Stimulated activated CD4-positive, alpha-beta T cell treated with anti-CD3 and anti-CD28 coated beads, TNF-alpha, amount 100 ng/mL, for 24 hours (primary cell): Measurements from ENCODE around the gene CPNE1.
"Not testable (repeated sequence)": the region's sequence is repeated elsewhere in the genome, so short reads cannot be mapped to it uniquely, and the experiment has no call there.

Source experiments
- DNase-seq, 3 experiments: peaks; one replicate each; pipeline ENCODE4 v3.0.0-alpha.2; 2020; ENCODE audit warnings: low read depth in 3 of 3

Gene CPNE1

GRCh38 chr20:35698298-35699126 is 33.8 kb upstream of the CPNE1 start:
- no peak for DNase-seq

GRCh38 chr20:35697696-35698297 is 33.1 kb upstream of the CPNE1 start:
- DNase-seq, result no peak

GRCh38 chr20:35695978-35696377 is 31.3 kb upstream of the CPNE1 start:
- no peak for DNase-seq

DNA sequence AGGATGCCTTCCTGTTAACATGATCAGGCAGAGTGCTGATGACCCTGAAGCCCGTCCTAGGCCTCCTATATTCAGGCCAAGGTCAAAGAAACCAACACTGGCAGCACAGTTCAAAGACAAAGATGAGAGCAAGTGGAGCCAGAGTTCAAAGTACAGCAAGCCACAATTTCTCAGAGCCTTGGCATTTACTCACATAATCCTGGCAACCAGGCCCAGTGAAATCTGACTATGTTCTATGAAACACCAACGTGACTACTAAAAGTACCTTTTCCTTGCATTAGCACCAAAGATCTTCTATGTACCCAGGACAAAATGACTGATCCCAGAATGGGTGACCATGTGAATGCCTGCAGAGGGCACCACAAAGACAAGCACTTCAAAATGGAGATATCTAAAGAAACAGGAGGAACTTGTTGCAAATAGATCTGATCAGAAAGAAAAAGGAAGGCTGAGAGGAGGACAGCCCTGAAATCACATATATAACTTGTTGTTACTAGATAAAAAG is 30.6 kb upstream of the CPNE1 start:
- DNase-seq, result no peak

DNA sequence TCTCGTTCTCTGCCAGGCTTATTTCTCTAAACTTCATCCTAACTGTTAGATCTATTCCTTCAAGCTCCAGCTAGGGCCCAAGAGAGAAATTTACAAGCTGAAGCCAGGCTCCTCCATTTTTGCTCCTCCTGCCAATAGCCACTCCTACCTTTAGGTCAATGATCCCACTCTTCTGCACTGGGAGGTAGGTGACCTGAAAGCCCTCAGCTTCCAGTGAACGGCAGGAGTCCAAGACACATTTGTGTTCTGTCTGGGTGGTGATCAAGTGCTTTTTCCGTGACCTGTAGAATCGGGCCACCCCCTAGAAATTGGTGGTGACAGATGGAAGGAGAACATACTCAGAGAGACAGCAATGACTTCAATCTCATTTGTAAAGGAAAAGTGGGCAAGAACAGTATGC is 25.6 kb upstream of the CPNE1 start:
- DNase-seq, result no peak

DNA sequence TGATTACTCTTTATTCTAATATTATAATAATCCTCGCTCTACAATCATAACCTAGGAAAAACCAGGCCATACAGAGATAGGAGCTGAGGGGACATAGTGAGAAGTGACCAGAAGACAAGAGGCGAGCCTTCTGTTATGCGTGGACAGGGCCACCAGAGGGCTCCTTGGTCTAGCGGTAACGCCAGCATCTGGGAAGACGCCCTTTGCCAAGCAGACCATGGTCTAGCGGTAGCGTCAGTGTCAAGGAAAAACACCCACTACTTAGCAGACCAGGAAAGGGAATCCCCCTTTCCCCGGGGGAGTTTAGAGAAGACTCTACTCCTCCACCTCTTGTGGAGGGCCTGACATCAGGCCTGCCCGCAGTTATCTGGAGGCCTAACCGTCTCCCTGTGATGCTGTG is 22.2 kb upstream of the CPNE1 start:
- DNase-seq, result not testable (repeated sequence)

DNA sequence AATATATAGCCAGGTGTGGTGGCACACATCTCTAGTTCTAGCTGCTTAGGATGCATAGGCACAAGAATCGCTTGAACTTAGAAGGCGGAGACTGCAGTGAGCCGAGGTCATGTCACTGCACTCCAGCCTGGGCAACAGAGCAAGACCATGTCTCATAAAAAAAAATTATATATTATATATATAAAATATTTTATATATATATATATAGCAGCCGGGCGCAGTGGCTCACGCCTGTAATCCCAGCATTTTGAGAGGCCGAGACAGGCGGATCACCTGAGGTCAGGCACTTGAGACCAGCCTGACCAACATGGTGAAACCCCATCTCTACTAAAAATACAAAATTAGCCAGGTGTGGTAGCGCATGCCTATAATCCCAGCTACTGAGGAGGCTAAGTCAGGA is 20.7 kb upstream of the CPNE1 start:
- DNase-seq, result not testable (repeated sequence)

- no peak for DNase-seq
Observed at GRCh38 chr20:35681960-35682359, 17.3 kb upstream of the CPNE1 start.

DNA sequence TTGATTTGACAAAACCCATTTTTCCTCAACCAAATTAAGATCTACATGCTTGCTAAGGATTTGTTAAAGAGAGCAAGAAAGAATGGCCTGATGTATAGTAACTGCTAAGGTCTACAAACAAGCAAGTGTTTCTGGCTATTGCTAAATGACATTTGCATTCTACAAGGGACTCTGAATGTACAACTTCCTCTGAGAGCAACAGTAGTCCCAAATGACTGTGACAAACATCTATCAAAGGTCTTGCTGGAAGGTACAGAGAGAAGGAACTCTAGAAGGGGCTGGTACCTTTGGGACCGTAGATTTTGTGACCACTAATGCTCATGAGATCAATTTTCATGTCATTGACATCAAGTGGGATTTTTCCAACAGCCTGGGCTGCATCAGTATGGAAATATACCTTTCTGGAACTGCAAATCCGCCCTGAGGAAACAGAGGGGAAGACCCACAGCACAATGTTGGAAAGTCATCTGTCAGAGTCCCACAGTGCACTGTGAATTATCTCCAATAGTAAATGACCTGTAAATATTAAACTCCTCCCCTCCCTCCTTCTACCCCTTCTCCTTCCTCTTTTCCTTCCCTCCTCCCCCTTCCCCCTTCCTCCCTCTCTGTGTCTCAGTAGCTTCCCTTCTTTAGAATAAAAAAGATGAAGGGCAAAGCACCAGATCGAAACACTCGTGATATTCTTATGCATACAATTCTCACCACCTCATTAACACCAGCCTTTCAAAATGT is 15.9 kb upstream of the CPNE1 start:
- DNase-seq, result no peak

- no peak for DNase-seq
Observed at GRCh38 chr20:35674921-35675320, 10.2 kb upstream of the CPNE1 start.

GRCh38 chr20:35673884-35674283 is 9.2 kb upstream of the CPNE1 start:
- DNase-seq, result no peak

- DNase-seq, result no peak
Observed at GRCh38 chr20:35669681-35670080, 5.0 kb upstream of the CPNE1 start.

DNA sequence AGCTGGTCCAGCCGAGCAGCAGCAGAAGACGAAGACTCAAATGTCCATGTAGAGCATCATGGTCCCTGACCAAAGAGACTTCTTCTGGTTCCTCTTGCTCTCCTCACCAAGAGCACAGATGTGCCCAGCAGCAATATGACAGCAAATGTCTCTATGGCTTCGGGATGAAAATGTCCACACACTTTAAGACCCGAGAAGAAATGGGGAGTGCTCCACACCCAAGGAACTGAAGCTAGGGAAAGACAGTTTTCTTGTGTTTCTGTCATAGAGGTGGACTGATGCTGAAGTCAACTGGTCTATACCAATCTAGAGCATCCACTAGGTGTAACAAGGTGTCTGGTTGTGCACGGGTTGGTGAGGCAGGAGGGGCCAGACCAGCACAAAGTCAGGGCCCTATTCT is 4.5 kb upstream of the CPNE1 start:
- DNase-seq, result no peak

DNA sequence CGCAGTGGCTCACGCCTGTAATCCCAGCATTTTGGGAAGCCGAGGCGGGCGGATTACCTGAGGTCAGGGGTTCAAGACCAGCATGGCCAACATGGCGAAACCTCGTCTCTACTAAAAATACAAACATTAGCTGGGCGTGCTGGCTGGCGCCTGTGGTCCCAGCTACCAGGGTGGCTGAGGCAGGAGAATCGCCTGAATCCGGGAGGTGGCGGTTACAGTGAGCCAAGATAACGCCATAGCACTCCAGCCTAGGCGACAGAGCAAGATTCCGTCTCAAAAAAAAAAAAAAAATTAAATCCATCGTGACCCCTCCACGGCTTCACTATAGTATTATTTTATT is 1.2 kb upstream of the CPNE1 start:
- DNase-seq, result no peak

DNA sequence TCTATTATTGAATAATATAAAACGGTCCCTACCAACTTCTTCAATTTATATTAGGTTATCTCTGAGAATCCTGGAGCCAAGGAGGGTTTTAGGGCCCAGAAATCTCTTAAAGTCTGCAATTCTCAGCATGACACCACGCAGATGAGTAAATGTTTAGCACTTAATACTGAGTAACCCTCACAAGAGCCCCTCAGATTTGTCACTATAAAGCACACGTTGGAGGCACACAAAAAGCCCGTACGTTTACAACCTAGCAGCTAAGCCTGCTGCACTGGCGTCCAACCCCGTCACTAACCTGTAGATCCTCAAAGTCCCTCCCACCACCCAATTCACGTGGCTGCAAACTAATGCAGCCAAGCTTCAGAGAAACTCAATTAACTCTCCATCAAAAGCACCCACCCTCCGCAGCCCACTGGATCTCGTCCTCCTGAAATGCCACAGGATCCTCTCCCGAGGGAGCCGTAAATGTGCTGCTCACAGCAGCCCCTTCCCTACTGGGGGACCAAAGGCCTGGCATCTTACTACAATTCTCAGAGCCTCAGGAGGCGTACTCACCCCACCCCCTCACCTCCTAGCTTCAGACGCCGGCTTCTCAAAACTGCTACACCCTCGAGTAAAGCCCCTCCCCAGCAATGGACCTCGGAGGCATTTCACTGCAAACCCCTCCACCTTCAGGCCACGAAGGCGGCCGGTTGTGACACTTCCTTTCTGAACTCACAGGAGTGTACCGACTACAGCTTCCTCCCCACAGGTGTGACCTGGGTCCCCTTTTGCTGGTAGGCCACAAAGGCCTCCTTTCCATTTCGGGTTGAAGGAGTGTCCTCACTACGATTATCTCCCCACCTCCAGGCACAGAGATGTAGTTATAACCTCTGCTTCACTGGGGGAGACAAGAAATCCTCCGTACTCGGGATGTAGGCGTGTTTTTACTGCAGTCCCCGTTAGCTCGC is 909 bp downstream of the CPNE1 start:
- peak; percentile 28 to 49 (median 32) for DNase-seq

GRCh38 chr20:35662551-35662950 is 2.1 kb downstream of the CPNE1 start:
- no peak for DNase-seq

DNA sequence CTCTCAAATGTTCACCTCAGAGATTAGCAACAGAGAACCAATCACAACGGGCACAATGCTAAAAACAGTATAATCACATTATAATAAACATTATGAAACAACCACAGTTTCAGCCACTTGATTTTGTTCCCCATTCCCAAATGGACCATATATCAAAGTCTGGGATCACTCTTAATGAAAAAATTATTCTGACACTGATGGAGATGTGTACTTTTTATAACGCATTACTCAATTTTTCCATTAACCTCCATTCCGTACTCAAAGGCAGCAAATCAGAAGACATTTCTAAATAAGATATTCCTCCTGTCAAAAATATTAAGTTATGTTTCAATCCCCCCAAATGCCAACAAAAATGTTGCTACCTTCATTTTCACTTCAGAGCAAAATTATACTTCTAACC is 2.8 kb downstream of the CPNE1 start:
- no peak for DNase-seq

DNA sequence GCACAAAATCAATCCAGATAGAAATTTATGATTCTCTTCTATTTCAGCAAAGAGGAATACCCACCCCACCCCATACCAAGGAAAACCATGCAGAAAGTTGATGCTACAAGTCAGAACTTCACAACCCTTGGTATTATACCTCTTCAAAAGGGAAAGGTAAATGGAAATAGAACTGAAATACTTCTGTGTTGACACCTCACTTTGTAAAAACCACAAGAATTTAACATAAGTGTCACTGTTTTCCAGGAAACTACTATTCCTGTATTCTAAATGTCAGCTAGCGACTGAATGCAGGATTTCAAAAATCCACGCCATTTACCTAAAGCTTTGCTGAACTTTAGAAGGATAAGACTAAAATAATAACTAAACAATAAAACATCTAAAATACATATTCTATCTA is 3.6 kb downstream of the CPNE1 start:
- no peak for DNase-seq

DNA sequence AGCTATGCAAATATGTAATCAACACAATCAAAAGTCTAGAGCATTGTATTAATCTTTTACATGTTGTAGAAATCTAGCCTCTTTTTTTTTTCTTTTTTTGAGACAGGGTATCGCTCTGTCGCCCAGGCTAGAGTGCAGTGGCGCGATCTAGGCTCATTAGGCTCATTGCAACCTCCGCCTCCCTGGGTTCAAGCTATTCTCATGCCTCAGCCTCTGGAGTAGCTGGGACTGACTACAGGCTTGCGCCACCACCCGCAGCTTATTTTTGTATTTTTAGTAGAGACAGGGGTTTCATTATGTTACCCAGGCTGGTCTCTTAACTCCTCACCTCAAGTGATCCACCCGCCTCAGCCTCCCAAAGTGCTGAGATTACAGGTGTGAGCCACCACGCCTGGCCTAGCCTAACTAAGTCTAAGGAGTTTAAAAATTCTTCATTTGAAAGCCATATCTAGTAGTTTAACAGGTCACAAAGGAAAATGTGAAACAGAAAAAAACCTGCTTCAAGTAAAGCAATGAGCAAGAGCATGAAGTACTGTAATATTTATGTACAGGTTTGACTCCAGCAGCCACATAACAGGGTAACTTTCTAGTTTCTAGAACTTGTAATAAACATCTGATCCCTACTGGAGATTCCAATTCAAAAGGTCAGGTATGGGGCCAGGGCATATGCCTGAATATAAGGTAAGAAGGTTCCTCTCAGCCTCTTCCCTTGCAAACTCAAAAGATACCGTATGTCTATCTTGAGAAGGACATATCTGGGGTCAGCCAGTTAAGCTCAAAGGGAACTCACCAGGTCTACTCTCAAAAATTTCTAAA is 4.4 kb downstream of the CPNE1 start:
- peak in 2 of 3 experiments; percentile 15 to 38 for DNase-seq

DNA sequence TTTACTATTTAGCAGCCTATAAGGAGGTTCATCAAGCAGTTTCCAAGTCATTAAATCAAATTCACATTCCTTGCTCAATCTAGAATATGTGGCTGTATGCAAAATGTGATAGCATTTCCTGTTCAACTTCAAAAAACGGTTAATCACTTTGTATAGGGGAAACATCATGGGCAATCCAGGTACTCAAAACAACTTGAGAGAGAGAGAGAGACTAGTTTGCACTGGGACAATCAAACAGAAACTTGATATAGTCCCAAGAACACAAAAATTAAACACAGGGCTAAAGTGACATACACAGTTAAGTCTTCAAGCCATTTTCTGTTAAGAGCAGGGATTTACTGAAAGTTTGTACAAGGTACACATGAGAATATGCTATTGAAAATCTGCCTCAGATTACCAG is 7.4 kb downstream of the CPNE1 start:
- DNase-seq, result no peak

DNA sequence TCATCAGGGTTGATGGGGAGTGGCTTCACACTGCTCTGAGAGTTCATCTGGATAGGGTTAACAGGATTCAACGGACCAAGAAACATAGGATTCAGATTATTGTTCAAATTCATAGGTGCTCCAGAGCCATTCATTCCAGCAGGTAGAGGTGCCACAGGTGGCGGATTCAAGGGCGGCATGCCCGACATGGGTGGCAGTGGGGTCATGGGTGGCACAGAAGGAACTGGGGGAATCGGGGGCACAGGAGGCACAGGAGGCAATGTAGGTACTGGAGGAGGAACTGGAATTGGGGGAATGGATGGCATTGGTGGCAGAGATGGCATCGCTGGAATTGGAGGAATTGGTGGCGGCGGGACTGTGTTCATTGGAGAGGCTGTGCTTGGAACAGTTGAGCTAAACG is 10.3 kb downstream of the CPNE1 start:
- DNase-seq, result no peak
